HL-60 (cell line): ENCODE data around the gene MED26.
A peak's percentile ranks its signal among the peaks of the same experiment; 100 is the strongest.

Source experiments
- POLR2AphosphoS5 ChIP-seq: IDR thresholded peaks from 2 replicates; pipeline ENCODE4 v1.6.1; 2012; ENCODE audit warnings: low read depth
- TF ChIP-seq, protein P1 (sequence below): IDR thresholded peaks from 2 replicates; pipeline ENCODE4 v1.6.1; 2012; ENCODE audit warnings: low read depth; ENCODE audit not compliant: insufficient replicate concordance
- TF ChIP-seq, protein P2 (sequence below): IDR thresholded peaks from one replicate; pipeline ENCODE4 v1.5.1; 2011; ENCODE audit warnings: low read length, control low read depth, inconsistent platforms; ENCODE audit not compliant: insufficient read depth

DNA sequence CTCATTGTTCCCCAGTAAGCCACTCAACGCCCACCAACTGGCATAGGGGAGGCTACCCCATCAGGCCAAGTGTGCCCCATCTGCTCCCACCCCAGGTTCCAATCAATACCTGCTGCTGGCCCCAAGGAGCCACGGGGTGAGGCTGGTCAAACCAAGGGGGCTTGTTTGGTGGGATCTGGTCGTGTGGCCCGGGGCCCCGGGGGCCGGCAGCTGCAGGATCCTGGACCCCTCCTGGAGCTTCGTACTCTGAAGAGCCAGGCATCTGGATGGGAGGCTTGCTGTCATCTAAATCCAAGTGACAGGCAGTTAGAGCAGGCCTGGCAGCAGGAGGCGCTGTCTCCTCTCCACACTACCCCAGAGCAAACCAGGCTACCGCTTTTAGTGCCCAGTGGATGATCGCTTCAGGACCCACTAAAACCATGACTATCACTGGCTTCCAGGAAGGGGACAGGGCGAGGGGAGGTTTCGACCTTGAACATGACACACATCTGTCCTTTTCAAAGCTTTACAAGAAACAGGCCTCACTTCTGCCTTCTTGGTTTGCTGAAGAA, 100.0 kb downstream of the MED26 start:
- TF ChIP-seq, protein P1, sequence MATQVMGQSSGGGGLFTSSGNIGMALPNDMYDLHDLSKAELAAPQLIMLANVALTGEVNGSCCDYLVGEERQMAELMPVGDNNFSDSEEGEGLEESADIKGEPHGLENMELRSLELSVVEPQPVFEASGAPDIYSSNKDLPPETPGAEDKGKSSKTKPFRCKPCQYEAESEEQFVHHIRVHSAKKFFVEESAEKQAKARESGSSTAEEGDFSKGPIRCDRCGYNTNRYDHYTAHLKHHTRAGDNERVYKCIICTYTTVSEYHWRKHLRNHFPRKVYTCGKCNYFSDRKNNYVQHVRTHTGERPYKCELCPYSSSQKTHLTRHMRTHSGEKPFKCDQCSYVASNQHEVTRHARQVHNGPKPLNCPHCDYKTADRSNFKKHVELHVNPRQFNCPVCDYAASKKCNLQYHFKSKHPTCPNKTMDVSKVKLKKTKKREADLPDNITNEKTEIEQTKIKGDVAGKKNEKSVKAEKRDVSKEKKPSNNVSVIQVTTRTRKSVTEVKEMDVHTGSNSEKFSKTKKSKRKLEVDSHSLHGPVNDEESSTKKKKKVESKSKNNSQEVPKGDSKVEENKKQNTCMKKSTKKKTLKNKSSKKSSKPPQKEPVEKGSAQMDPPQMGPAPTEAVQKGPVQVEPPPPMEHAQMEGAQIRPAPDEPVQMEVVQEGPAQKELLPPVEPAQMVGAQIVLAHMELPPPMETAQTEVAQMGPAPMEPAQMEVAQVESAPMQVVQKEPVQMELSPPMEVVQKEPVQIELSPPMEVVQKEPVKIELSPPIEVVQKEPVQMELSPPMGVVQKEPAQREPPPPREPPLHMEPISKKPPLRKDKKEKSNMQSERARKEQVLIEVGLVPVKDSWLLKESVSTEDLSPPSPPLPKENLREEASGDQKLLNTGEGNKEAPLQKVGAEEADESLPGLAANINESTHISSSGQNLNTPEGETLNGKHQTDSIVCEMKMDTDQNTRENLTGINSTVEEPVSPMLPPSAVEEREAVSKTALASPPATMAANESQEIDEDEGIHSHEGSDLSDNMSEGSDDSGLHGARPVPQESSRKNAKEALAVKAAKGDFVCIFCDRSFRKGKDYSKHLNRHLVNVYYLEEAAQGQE = no peak
- TF ChIP-seq, protein P2, sequence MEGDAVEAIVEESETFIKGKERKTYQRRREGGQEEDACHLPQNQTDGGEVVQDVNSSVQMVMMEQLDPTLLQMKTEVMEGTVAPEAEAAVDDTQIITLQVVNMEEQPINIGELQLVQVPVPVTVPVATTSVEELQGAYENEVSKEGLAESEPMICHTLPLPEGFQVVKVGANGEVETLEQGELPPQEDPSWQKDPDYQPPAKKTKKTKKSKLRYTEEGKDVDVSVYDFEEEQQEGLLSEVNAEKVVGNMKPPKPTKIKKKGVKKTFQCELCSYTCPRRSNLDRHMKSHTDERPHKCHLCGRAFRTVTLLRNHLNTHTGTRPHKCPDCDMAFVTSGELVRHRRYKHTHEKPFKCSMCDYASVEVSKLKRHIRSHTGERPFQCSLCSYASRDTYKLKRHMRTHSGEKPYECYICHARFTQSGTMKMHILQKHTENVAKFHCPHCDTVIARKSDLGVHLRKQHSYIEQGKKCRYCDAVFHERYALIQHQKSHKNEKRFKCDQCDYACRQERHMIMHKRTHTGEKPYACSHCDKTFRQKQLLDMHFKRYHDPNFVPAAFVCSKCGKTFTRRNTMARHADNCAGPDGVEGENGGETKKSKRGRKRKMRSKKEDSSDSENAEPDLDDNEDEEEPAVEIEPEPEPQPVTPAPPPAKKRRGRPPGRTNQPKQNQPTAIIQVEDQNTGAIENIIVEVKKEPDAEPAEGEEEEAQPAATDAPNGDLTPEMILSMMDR = peak; percentile 55
- peak; percentile 39; the same call in 1 of the 2 replicates for TF ChIP-seq POLR2AphosphoS5
